Mesothelial cell of epicardium (in vitro differentiated cells): Measurements from ENCODE around the gene ASTN2. TPM values are rescaled to one million over a fixed set of nuclear protein-coding genes. Genes with fewer than 3 reads are reported as not detected.

ENCODE experiments used
- DNase-seq, 2 experiments: peaks; one replicate each; pipeline ENCODE4 v3.0.0; 2021; ENCODE audit warnings: low spot score in 2 of 2; ENCODE audit not compliant: unreplicated experiment in 2 of 2
- H3K27ac Mint-ChIP-seq: 2 replicates; pipeline ENCODE4 v1.8.0; 2021; ENCODE audit warnings: mixed read lengths
- H3K27me3 Mint-ChIP-seq: 2 replicates; pipeline ENCODE4 v1.8.0; 2021; ENCODE audit warnings: low read depth, mixed read lengths
- H3K36me3 Mint-ChIP-seq: 2 replicates; pipeline ENCODE4 v1.8.0; 2021; ENCODE audit warnings: mixed read lengths
- H3K4me1 Mint-ChIP-seq: 2 replicates; pipeline ENCODE4 v1.8.0; 2021; ENCODE audit warnings: mixed read lengths
- H3K4me3 Mint-ChIP-seq: 2 replicates; pipeline ENCODE4 v1.8.0; 2021; ENCODE audit warnings: mild to moderate bottlenecking, moderate library complexity, mixed read lengths
- H3K9me3 Mint-ChIP-seq: 2 replicates; pipeline ENCODE4 v1.8.0; 2021; ENCODE audit warnings: mixed read lengths
- total RNA-seq: library from RNA; stranded (reverse); gene quantifications from 3 replicates; pipeline ENCODE4 v1.2.1, GENCODE V29; 2021
- TF ChIP-seq, protein P1 (sequence below): fragments of 200-600 bp; sonication (generic); IDR thresholded peaks from one replicate; pipeline ENCODE4 v1.5.0; 2021; ENCODE audit warnings: antibody characterized with exemption; ENCODE audit not compliant: unreplicated experiment

The ASTN2 gene
- total RNA-seq, 1 donor from 2014 or later: 12.2 TPM

DNA sequence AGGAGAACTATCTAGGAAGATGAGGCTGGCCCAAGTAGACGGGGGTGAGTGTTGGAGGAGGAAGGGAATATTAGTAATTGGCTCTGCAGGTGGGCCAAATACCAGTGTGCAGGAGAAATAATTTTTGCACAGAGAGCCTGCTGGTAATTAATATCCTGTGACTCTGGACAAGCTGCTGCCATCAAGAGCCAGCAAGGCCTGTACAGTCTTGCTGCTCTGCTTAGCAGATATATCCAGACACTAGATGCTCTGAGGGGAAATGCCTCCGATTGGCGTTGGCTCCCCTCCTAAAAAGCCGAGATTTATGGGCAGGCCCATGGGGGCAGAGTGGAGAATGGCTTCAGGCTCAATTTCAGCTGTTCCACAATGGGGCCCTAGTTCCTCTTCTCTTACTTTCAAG is 29.6 kb upstream of the ASTN2 start:
- no peak overlapping the region for H3K27ac Mint-ChIP-seq
- TF ChIP-seq, protein P1, sequence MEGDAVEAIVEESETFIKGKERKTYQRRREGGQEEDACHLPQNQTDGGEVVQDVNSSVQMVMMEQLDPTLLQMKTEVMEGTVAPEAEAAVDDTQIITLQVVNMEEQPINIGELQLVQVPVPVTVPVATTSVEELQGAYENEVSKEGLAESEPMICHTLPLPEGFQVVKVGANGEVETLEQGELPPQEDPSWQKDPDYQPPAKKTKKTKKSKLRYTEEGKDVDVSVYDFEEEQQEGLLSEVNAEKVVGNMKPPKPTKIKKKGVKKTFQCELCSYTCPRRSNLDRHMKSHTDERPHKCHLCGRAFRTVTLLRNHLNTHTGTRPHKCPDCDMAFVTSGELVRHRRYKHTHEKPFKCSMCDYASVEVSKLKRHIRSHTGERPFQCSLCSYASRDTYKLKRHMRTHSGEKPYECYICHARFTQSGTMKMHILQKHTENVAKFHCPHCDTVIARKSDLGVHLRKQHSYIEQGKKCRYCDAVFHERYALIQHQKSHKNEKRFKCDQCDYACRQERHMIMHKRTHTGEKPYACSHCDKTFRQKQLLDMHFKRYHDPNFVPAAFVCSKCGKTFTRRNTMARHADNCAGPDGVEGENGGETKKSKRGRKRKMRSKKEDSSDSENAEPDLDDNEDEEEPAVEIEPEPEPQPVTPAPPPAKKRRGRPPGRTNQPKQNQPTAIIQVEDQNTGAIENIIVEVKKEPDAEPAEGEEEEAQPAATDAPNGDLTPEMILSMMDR: no peak
- peaks cover 6% of the 10 kb centered on the region for H3K4me1 Mint-ChIP-seq
- no peaks in the 10 kb centered on the region for H3K9me3 Mint-ChIP-seq
- peaks cover 48% of the 10 kb centered on the region for H3K27me3 Mint-ChIP-seq
- H3K4me3 Mint-ChIP-seq: no peak overlapping the region
- no peak for DNase-seq
- no peaks in the 10 kb centered on the region for H3K36me3 Mint-ChIP-seq

DNA sequence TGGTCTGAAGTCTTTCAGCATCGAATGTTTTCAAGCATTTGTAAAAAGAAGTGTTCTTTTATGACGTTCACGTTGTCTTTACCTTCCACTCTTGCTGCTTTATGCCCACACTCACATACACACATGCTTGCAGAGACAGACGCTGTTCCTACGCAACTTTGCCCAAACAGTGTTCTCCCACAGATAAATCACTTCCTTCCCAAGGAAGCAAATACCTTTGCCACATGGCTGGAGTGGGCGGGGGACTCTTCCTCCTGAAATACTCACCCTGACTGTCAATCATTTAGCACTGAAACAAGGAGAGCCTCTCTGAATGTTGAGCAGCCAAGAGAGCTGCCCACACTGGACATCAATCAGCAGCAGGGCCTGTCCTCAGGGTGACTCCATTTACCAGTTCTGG is 22.4 kb upstream of the ASTN2 start:
- no peak overlapping the region for H3K27ac Mint-ChIP-seq
- peaks cover 30% of the 10 kb centered on the region for H3K27me3 Mint-ChIP-seq

DNA sequence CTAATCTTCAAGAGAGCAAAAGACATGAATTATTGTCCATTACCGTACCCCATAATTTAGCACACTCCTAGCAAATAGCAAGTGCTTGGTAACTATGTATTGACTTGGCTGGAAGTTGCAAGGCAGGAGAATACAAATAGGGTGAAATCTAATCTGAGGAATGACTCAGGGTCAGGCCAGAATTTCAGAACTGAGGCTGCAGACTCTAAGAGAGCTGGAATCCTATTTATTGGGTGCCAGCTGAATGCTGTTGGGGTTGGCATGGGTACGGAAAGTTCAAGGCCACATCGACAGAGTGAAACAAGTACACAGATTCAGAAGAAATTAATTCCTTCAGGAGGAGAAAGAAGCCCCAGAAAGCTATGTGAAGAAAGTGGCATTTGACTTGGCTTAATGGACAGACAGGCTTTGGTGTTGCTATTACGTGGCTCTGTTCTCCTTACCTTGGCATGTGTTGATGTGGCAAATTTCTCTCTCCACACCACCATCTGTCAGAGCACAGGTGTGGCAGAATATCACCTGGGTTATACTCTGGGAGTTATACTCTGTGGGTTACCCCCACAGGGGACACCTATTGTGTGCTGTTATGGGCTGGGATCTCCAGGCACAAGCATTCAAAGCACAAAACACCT is 20.9 kb upstream of the ASTN2 start:
- Mint-ChIP-seq H3K27me3 (peaks cover 30% of the 10 kb centered on the region), H3K4me3 (no peak overlapping the region), H3K4me1 (peaks cover 3% of the 10 kb centered on the region), H3K36me3 (no peaks in the 10 kb centered on the region), H3K9me3 (no peaks in the 10 kb centered on the region), H3K27ac (no peak overlapping the region)
- DNase-seq: no peak
- TF ChIP-seq, protein P1: no peak

More for the DNA sequence above, 22.4 kb upstream of the ASTN2 start:
- DNase-seq: no peak
- H3K36me3 Mint-ChIP-seq: no peaks in the 10 kb centered on the region
- H3K4me1 Mint-ChIP-seq: peaks cover 3% of the 10 kb centered on the region
- TF ChIP-seq, protein P1: no peak
- no peaks in the 10 kb centered on the region for H3K9me3 Mint-ChIP-seq
- no peak overlapping the region for H3K4me3 Mint-ChIP-seq

DNA sequence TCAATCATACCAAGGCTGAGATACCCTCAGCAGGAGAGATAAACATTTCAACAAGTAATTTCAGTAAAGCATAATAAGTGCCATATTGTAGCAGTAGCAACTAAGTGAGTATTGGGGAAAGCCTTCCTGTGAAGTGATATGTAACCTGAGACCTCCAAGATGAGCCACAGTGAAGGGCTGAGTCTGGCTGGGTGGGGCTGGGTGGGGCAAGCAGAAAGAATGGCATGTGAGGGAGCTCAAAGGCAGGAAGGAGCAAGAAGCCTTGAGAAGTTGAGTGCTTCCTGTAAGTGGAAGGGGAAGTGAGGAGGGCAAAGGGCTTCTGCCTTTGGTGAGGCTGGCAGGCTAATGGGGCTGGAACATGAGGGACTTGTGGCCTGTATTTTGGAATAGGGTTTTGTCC is 19.7 kb upstream of the ASTN2 start:
- DNase-seq: no peak
- Mint-ChIP-seq H3K4me1 (peaks cover 3% of the 10 kb centered on the region), H3K27me3 (peaks cover 32% of the 10 kb centered on the region), H3K27ac (no peak overlapping the region), H3K36me3 (no peaks in the 10 kb centered on the region), H3K4me3 (no peak overlapping the region), H3K9me3 (no peaks in the 10 kb centered on the region)
- TF ChIP-seq, protein P1: no peak

DNA sequence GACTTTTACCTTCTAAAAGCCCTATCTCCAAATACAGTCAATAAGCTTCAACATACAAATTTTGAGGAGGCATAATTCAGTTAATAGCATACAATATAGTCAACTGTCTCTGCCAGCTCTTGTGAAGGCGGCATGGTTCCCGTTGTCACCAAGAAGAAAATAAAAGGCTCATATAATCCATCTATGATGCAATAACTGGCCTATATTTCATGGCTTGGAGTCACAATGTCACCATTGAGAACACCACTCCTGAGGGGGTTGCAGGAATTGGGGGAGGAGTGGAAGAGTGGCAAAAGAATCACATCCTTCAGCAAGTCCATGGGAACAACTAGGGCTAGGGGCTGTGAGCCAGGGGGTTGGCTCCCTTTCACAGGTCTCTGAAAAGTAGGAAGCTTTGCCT is 16.0 kb upstream of the ASTN2 start:
- DNase-seq: no peak
- no peaks in the 10 kb centered on the region for H3K9me3 Mint-ChIP-seq

More for the DNA sequence above, 16.0 kb upstream of the ASTN2 start:
- Mint-ChIP-seq H3K27me3 (peaks cover 59% of the 10 kb centered on the region), H3K36me3 (no peaks in the 10 kb centered on the region), H3K27ac (no peak overlapping the region), H3K4me1 (no peaks in the 10 kb centered on the region), H3K4me3 (no peak overlapping the region)
- TF ChIP-seq, protein P1: no peak
